IMR-90 (cell line): Measurements from ENCODE around the gene SLC8A1. TPM values are rescaled to one million over a fixed set of nuclear protein-coding genes. Genes with fewer than 3 reads are reported as not detected.
A peak's percentile ranks its signal among the peaks of the same experiment; 100 is the strongest.

Source experiments
- ATAC-seq: fragments of 200-7000 bp; cut with Tn5 transposase; 2 replicates; pipeline ENCODE4 v1.9.1; 2020; ENCODE audit warnings: low read depth, mild to moderate bottlenecking, moderate library complexity
- BruUV-seq: library from RNA; stranded (reverse); fragments of 400-500 nt; replicated peaks from 2 replicates; lab custom pipeline; 2021; lab: Mats Ljungman, UMichigan
- CTCF ChIA-PET: fragments of 300-600 bp; formaldehyde crosslinking; extraction: SDS; loops from one replicate; lab custom pipeline; 2021; ENCODE audit warnings: antibody characterized with exemption; lab: Yijun Ruan, JAX
- POLR2A ChIA-PET: fragments of 300-600 bp; sonication (Branson Sonifier 250); formaldehyde crosslinking; loops from one replicate; lab custom pipeline; 2022; ENCODE audit warnings: antibody characterized with exemption; ENCODE audit not compliant: unreplicated experiment; lab: Charles Lee
- DNase-seq: peaks from one replicate; pipeline ENCODE4 v3.0.0; 2013
- H2AFZ ChIP-seq: replicated peaks from 2 replicates; pipeline ENCODE3; 2013; ENCODE audit warnings: low read length, mild to moderate bottlenecking; ENCODE audit not compliant: poor library complexity
- H2AK5ac ChIP-seq: 2 replicates; pipeline ENCODE4 v1.6.1; 2013; ENCODE audit warnings: low read depth, low read length, inconsistent platforms
- H2AK9ac ChIP-seq: replicated peaks from 2 replicates; pipeline ENCODE3; 2013; ENCODE audit warnings: mild to moderate bottlenecking, low read depth, low read length, moderate library complexity; ENCODE audit not compliant: poor library complexity
- H2BK120ac ChIP-seq: 2 replicates; pipeline ENCODE4 v1.6.1; 2013; ENCODE audit warnings: low read depth, low read length, inconsistent platforms
- H2BK15ac ChIP-seq: 3 replicates; pipeline ENCODE4 v1.6.1; 2013; ENCODE audit warnings: low read depth, low read length, inconsistent platforms
- H2BK20ac ChIP-seq: 2 replicates; pipeline ENCODE4 v1.6.1; 2013; ENCODE audit warnings: low read depth, mild to moderate bottlenecking, inconsistent platforms, low read length, moderate library complexity
- H2BK5ac ChIP-seq: 2 replicates; pipeline ENCODE4 v1.6.1; 2013; ENCODE audit warnings: mild to moderate bottlenecking, low read depth, low read length, inconsistent platforms; ENCODE audit not compliant: poor library complexity, severe bottlenecking
- H3K14ac ChIP-seq: replicated peaks from 2 replicates; pipeline ENCODE4 v1.6.1; 2013; ENCODE audit warnings: low read depth, low read length, inconsistent platforms
- H3K18ac ChIP-seq: 2 replicates; pipeline ENCODE4 v1.6.1; 2013; ENCODE audit warnings: low read depth, low read length, control low read depth
- H3K23ac ChIP-seq: 2 replicates; pipeline ENCODE4 v1.6.1; 2013; ENCODE audit warnings: low read depth, low read length, inconsistent platforms
- H3K27ac ChIP-seq: 2 replicates; pipeline ENCODE4 v1.5.1; 2013; ENCODE audit warnings: mild to moderate bottlenecking, control low read depth, low read length; ENCODE audit not compliant: insufficient read depth
- H3K27me3 ChIP-seq: 2 replicates; pipeline ENCODE4 v1.6.1; 2013; ENCODE audit warnings: low read length; ENCODE audit not compliant: control insufficient read depth, insufficient read depth
- H3K36me3 ChIP-seq: 2 replicates; pipeline ENCODE4 v1.6.1; 2013; ENCODE audit warnings: low read length, mixed read lengths; ENCODE audit not compliant: control insufficient read depth, insufficient read depth
- H3K4ac ChIP-seq: 2 replicates; pipeline ENCODE4 v1.6.1; 2013; ENCODE audit warnings: low read depth, low read length, inconsistent platforms
- H3K4me1 ChIP-seq: 2 replicates; pipeline ENCODE4 v1.6.1; 2013; ENCODE audit warnings: low read length, mixed read lengths; ENCODE audit not compliant: control insufficient read depth, insufficient read depth
- H3K4me2 ChIP-seq: 2 replicates; pipeline ENCODE4 v1.6.1; 2013; ENCODE audit warnings: low read depth, mild to moderate bottlenecking, control low read depth, low read length, moderate library complexity
- H3K4me3 ChIP-seq: 2 replicates; pipeline ENCODE4 v1.5.1; 2013; ENCODE audit warnings: low read depth, mild to moderate bottlenecking, control low read depth, low read length, moderate library complexity; ENCODE audit not compliant: insufficient read depth
- H3K56ac ChIP-seq: 2 replicates; pipeline ENCODE4 v1.6.1; 2013; ENCODE audit warnings: low read length, inconsistent platforms; ENCODE audit not compliant: insufficient read depth; ENCODE audit errors: extremely low read depth
- H3K79me1 ChIP-seq, 2 experiments: 2 replicates each; pipeline ENCODE4 v1.6.1; 2013; ENCODE audit warnings: low read length in 2 of 2, inconsistent platforms in 1 of 2, low read depth in 1 of 2
- H3K9ac ChIP-seq: 2 replicates; pipeline ENCODE4 v1.6.1; 2013; ENCODE audit warnings: low read depth, low read length, control low read depth
- H3K9me1 ChIP-seq: 2 replicates; pipeline ENCODE4 v1.6.1; 2013; ENCODE audit warnings: low read length, inconsistent platforms; ENCODE audit not compliant: insufficient read depth
- H3K9me3 ChIP-seq: 2 replicates; pipeline ENCODE4 v1.6.1; 2013; ENCODE audit warnings: low read length; ENCODE audit not compliant: control insufficient read depth, insufficient read depth
- H4K20me1 ChIP-seq: 2 replicates; pipeline ENCODE4 v1.6.1; 2013; ENCODE audit warnings: low read length, inconsistent platforms; ENCODE audit not compliant: insufficient read depth
- H4K5ac ChIP-seq: 2 replicates; pipeline ENCODE4 v1.6.1; 2013; ENCODE audit warnings: mild to moderate bottlenecking, low read depth, low read length, control low read depth
- H4K8ac ChIP-seq, 2 experiments: 2 replicates each; pipeline ENCODE4 v1.6.1; 2013; ENCODE audit warnings: low read depth in 2 of 2, low read length in 2 of 2, control low read depth in 1 of 2, inconsistent platforms in 1 of 2
- H4K91ac ChIP-seq: 2 replicates; pipeline ENCODE4 v1.6.1; 2013; ENCODE audit warnings: low read depth, low read length, inconsistent platforms; ENCODE audit not compliant: insufficient read depth
- BHLHE40 ChIP-seq: fragments of 150-350 bp; IDR thresholded peaks from 2 replicates; pipeline ENCODE4 v1.6.1; 2016; ENCODE audit warnings: mild to moderate bottlenecking, low read depth, low read length
- CEBPB ChIP-seq: IDR thresholded peaks from 2 replicates; pipeline ENCODE4 v1.6.1; 2012; ENCODE audit warnings: low read depth, low read length, improper control_type of control experiment
- CHD1 ChIP-seq: IDR thresholded peaks from 2 replicates; pipeline ENCODE4 v1.6.1; 2012; ENCODE audit warnings: low read depth, low read length, improper control_type of control experiment
- CTCF ChIP-seq: conservative IDR thresholded peaks from 2 replicates; pipeline ENCODE4 v1.5.1; 2012; ENCODE audit warnings: mild to moderate bottlenecking, low read depth, low read length, improper control_type of control experiment
- ELK1 ChIP-seq: fragments of 150-350 bp; IDR thresholded peaks from 2 replicates; pipeline ENCODE4 v1.6.1; 2016; ENCODE audit warnings: low read depth, mild to moderate bottlenecking, low read length, moderate library complexity, borderline replicate concordance
- FOS ChIP-seq: fragments of 150-350 bp; IDR thresholded peaks from 2 replicates; pipeline ENCODE4 v1.6.1; 2016; ENCODE audit warnings: low read depth, low read length
- MAFK ChIP-seq: IDR thresholded peaks from 2 replicates; pipeline ENCODE4 v1.6.1; 2012; ENCODE audit warnings: low read depth, low read length, improper control_type of control experiment
- MAZ ChIP-seq: IDR thresholded peaks from 2 replicates; pipeline ENCODE4 v1.6.1; 2012; ENCODE audit warnings: low read depth, mild to moderate bottlenecking, low read length, improper control_type of control experiment, moderate library complexity, borderline replicate concordance
- MXI1 ChIP-seq: IDR thresholded peaks from 2 replicates; pipeline ENCODE4 v1.6.1; 2012; ENCODE audit warnings: low read depth, mild to moderate bottlenecking, low read length, moderate library complexity, borderline replicate concordance
- NFE2L2 ChIP-seq: fragments of 150-350 bp; IDR thresholded peaks from 2 replicates; pipeline ENCODE4 v1.6.1; 2016; ENCODE audit warnings: low read depth, mild to moderate bottlenecking, low read length
- POLR2A ChIP-seq: IDR thresholded peaks from 2 replicates; pipeline ENCODE4 v1.6.1; 2012; ENCODE audit warnings: mild to moderate bottlenecking, low read depth, low read length
- RAD21 ChIP-seq: IDR thresholded peaks from 2 replicates; pipeline ENCODE4 v1.6.1; 2012; ENCODE audit warnings: low read length, improper control_type of control experiment
- RCOR1 ChIP-seq: IDR thresholded peaks from 2 replicates; pipeline ENCODE4 v1.6.1; 2012; ENCODE audit warnings: mild to moderate bottlenecking, low read length, improper control_type of control experiment; ENCODE audit not compliant: insufficient replicate concordance
- RFX5 ChIP-seq: IDR thresholded peaks from 2 replicates; pipeline ENCODE4 v1.8.0; 2012; ENCODE audit warnings: low read depth, mild to moderate bottlenecking, low read length, moderate library complexity
- SMC3 ChIP-seq: fragments of 150-350 bp; IDR thresholded peaks from 2 replicates; pipeline ENCODE4 v1.6.1; 2016; ENCODE audit warnings: low read depth, mild to moderate bottlenecking, antibody characterized with exemption, low read length, moderate library complexity
- USF2 ChIP-seq: fragments of 150-350 bp; IDR thresholded peaks from 2 replicates; pipeline ENCODE4 v1.6.1; 2017; ENCODE audit warnings: mild to moderate bottlenecking, antibody characterized with exemption, low read length, low read depth
- WGBS, 2 experiments: methylation state at CpG; one replicate each; pipeline versions ENCODE4 v1.1.5 to v1.1.7; 2013; ENCODE audit warnings: missing lambda C conversion rate in 2 of 2; ENCODE audit not compliant: insufficient read length in 1 of 2; ENCODE audit errors: extremely low coverage in 2 of 2; 5-methylcytosine and 5-hydroxymethylcytosine counted together
- dilution Hi-C: fragments of 300-500 bp; cut with HindIII; formaldehyde crosslinking; loops from one replicate; pipeline ENCODE4 v1.14.3; 2018; ENCODE audit warnings: low sequenced_read_pairs; ENCODE audit not compliant: unreplicated experiment
- in situ Hi-C: fragments of 300-500 bp; cut with MboI; formaldehyde crosslinking; loops from 3 replicates; pipeline ENCODE4 v1.14.3; 2019; ENCODE audit warnings: low sequenced_read_pairs, inconsistent platforms, mixed read lengths
- intact Hi-C: fragments of 100-400 bp; cut with micrococcal nuclease; formaldehyde crosslinking; loops from 2 replicates; pipeline ENCODE4 v1.10.0; 2022
- polyA plus RNA-seq, 3 experiments: library from polyadenylated mRNA; depleted of rRNA; stranded (reverse); fragments of >200 nt; gene quantifications; 2 replicates each; pipeline ENCODE4 v1.2.3, GENCODE V29; 2012; ENCODE audit warnings: low replicate concordance in 1 of 3
- total RNA-seq: library from RNA; depleted of rRNA; stranded (reverse); fragments of >200 nt; gene quantifications from 2 replicates; pipeline ENCODE4 v1.2.3, GENCODE V29; 2012

The SLC8A1 gene
- total and polyA plus RNA-seq, 2 of the 4 experiments (the other 2 are of a cell fraction): 7.7 to 57.0 TPM

- intact Hi-C loops: no loop called here
- WGBS, 2 experiments: no CpG with 5 or more reads among the region's 1 CpG
- no peak overlapping the region for H2AFZ ChIP-seq
Measured at GRCh38 chr2:40259900-40260299, 192.0 kb downstream of the SLC8A1 start.

More at GRCh38 chr2:40259900-40260299, 192.0 kb downstream of the SLC8A1 start:
- Histone ChIP-seq H3K36me3 (peaks cover 1% of the 10 kb centered on the region; the same call in 1 of the 2 replicates), H3K9me3 (no peaks in the 10 kb centered on the region), H4K5ac (peak overlapping the region; percentile 36; the same call in 1 of the 2 replicates), H3K4me1 (peaks cover 6% of the 10 kb centered on the region), H3K18ac (no peak overlapping the region; the same call in 1 of the 2 replicates), H2AK5ac (no peak overlapping the region), H3K4ac (peak overlapping the region; percentile 29; the same call in 1 of the 2 replicates), H3K4me3 (no peak overlapping the region), H2AK9ac (no peak overlapping the region), H4K20me1 (no peaks in the 10 kb centered on the region), H3K4me2 (no peak overlapping the region), H3K27me3 (no peaks in the 10 kb centered on the region), H3K9ac (no peak overlapping the region), H2BK120ac (no peak overlapping the region), H3K23ac (no peak overlapping the region), H4K91ac (no peak overlapping the region), H3K79me1 (peaks cover 6 to 7% of the 10 kb centered on the region in 2 experiments; a peak in 3 of 4 replicates), H4K8ac (no peak overlapping the region), H2BK15ac (no peak overlapping the region), H3K9me1 (no peaks in the 10 kb centered on the region), H3K56ac (no peak overlapping the region), H3K27ac (no peak overlapping the region), H2BK5ac (no peak overlapping the region), H2BK20ac (peak overlapping the region; percentile 5; the same call in 1 of the 2 replicates), H3K14ac (peak overlapping the region; percentile 63; the same call in 1 of the 2 replicates)
- in situ Hi-C loops: no loop called here
- DNase-seq (no peak), ATAC-seq (0 out of 2 replicates have a peak, but pooled peaks have one; percentile 17)
- dilution Hi-C loops: no loop called here
- no peak for TF ChIP-seq USF2
- no peak for TF ChIP-seq MAZ
- TF ChIP-seq MAFK: no peak
- no peak for TF ChIP-seq BHLHE40
- TF ChIP-seq RFX5: no peak
- TF ChIP-seq NFE2L2: no peak
- TF ChIP-seq RCOR1: no peak
- no peak for TF ChIP-seq POLR2A
- no peak for TF ChIP-seq CTCF
- TF ChIP-seq FOS: no peak
- no peak for TF ChIP-seq CHD1
- no peak for TF ChIP-seq SMC3
- no peak for TF ChIP-seq MXI1
- no peak for TF ChIP-seq CEBPB
- TF ChIP-seq ELK1: no peak
- TF ChIP-seq RAD21: no peak
- no TSS peak for BruUV-seq
- ChIA-PET POLR2A (no interaction called here), CTCF (interaction anchor here (1.2 to 1.3 kb wide), 2 partner anchors 10 to 15 kb away, joined by 4 read pairs; no protein-coding TSS in a partner anchor)
